Measurements from ENCODE around the gene ATE1.

Gene ATE1

DNA sequence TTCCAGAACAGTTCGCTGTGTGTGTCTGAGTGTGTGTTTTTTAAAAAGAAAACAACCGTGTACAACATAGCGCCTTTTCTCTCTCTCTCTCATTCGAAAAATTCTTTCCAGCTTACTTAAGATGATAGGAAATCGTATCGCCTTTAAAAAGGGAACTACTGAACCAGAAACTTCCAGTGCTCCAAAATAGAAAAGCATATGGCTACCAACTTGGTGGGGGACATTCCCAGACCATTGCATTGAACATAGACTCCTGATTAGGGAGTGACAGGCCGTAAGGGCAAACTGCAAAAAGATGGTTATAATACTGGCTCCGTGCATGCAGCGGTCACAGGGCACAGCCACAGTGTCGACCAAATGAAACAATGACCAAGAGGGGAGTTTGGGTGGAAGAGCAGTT lies 235.2 kb downstream of the ATE1 start:
- Histone ChIP-seq H3K36me3 (no peaks in the 10 kb centered on the region), H3K27me3 (peaks cover 12% of the 10 kb centered on the region), H3K27ac (no peak overlapping the region), H3K4me3 (ENCODE audit: low read depth in 1 of 2, low read length in 1 of 2) (no peak overlapping the region), H3K9me3 (no peaks in the 10 kb centered on the region), H3K4me1 (ENCODE audit: control insufficient read depth in 1 of 2, insufficient read depth in 1 of 2, low read depth in 1 of 2, low read length in 1 of 2) (no peaks in the 10 kb centered on the region)
- TF ChIP-seq, protein P1, sequence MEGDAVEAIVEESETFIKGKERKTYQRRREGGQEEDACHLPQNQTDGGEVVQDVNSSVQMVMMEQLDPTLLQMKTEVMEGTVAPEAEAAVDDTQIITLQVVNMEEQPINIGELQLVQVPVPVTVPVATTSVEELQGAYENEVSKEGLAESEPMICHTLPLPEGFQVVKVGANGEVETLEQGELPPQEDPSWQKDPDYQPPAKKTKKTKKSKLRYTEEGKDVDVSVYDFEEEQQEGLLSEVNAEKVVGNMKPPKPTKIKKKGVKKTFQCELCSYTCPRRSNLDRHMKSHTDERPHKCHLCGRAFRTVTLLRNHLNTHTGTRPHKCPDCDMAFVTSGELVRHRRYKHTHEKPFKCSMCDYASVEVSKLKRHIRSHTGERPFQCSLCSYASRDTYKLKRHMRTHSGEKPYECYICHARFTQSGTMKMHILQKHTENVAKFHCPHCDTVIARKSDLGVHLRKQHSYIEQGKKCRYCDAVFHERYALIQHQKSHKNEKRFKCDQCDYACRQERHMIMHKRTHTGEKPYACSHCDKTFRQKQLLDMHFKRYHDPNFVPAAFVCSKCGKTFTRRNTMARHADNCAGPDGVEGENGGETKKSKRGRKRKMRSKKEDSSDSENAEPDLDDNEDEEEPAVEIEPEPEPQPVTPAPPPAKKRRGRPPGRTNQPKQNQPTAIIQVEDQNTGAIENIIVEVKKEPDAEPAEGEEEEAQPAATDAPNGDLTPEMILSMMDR (IDR thresholded peaks at IDR 0.05) = no peak

DNA sequence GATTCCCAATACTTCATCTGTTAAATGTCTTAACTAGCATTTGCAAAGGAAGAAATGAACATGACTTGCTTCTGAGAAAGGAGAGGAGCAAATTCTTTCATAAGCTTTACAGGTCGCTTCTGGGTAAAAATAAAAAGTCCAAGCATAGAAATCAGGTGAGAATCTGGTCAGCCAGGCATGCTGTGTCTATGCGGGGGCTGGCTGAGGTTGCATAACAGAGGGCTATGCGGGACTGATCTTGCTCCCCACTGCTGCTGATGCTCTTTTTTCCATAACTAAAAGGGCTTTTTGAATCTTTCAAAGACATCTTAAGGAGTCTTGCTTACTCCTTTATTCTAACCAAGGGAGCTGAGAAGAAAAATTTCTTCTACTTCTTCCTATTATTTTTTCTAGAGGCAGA lies 236.9 kb downstream of the ATE1 start:
- H3K27ac ChIP-seq = no peak overlapping the region
- no peaks in the 10 kb centered on the region for H3K36me3 ChIP-seq

More for the DNA sequence above, 236.9 kb downstream of the ATE1 start:
- TF ChIP-seq, protein P1 (IDR thresholded peaks at IDR 0.05) = no peak
- Histone ChIP-seq H3K9me3 (no peaks in the 10 kb centered on the region), H3K4me3 (ENCODE audit: low read depth in 1 of 2, low read length in 1 of 2) (no peak overlapping the region), H3K4me1 (ENCODE audit: control insufficient read depth in 1 of 2, insufficient read depth in 1 of 2, low read depth in 1 of 2, low read length in 1 of 2) (no peaks in the 10 kb centered on the region), H3K27me3 (peaks cover 28% of the 10 kb centered on the region)
